Heart right ventricle (tissue), 16 donors: ENCODE results near the gene IARS2. TPM values are rescaled to one million over a fixed set of nuclear protein-coding genes. Genes with fewer than 3 reads are reported as not detected.
A peak's percentile ranks its signal among the peaks of the same experiment; 100 is the strongest.

Source experiments
- ATAC-seq, 8 donors: fragments of 200-7000 bp; cut with Tn5 transposase; one replicate each; pipeline ENCODE4 v1.9.1; 2020; ENCODE audit warnings: mild to moderate bottlenecking in 8 of 8, moderate library complexity in 8 of 8, moderate number of reproducible peaks in 1 of 8
- DNase-seq, 2 donors: peaks; one replicate each; pipeline ENCODE4 v3.0.0-alpha.2; 2020
- H3K27ac ChIP-seq, 10 donors: fragments of 200-600 bp; sonication (generic) in 2 of 10; one replicate each; pipeline versions ENCODE4 v1.5.0 to v1.8.0; 2020 to 2022; ENCODE audit warnings: mild to moderate bottlenecking in 3 of 10
- H3K27me3 ChIP-seq, 7 donors: fragments of 200-600 bp; one replicate each; pipeline ENCODE4 v1.8.0; 2021 to 2022; ENCODE audit warnings: mild to moderate bottlenecking in 2 of 7
- H3K36me3 ChIP-seq, 9 donors: fragments of 200-600 bp; sonication (generic) in 1 of 9; one replicate each; pipeline versions ENCODE4 v1.5.0 to v1.8.0; 2020 to 2022; ENCODE audit warnings: mild to moderate bottlenecking in 2 of 9
- H3K4me1 ChIP-seq, 9 donors: fragments of 200-600 bp; sonication (generic) in 1 of 9; one replicate each; pipeline versions ENCODE4 v1.5.0 to v1.8.0; 2020 to 2022; ENCODE audit warnings: mild to moderate bottlenecking in 4 of 9
- H3K4me3 ChIP-seq, 10 donors: fragments of 200-600 bp; sonication (generic) in 2 of 10; one replicate each; pipeline versions ENCODE4 v1.5.0 to v1.8.0; 2020 to 2022; ENCODE audit warnings: mild to moderate bottlenecking in 7 of 10, moderate library complexity in 2 of 10
- H3K9me3 ChIP-seq, 11 donors: fragments of 200-600 bp in 10 of 11; sonication (generic) in 2 of 11; one replicate each; pipeline versions ENCODE4 v1.5.0 to v1.8.0; 2013 to 2022; ENCODE audit warnings: mild to moderate bottlenecking in 2 of 11, control low read depth in 1 of 11, moderate library complexity in 1 of 11
- WGBS, 2 donors: extraction: QIAGEN DNeasy Blood & Tissue Kit; methylation state at CpG; one replicate each; pipeline ENCODE4 v1.1.7; 2013; ENCODE audit warnings: inconsistent platforms in 1 of 2; 5-methylcytosine and 5-hydroxymethylcytosine counted together
- intact Hi-C, 10 donors: fragments of 100-400 bp; cut with DNase I; formaldehyde crosslinking; loops; one replicate each; pipeline versions ENCODE4 v1.11.1 to v1.14.2; 2022
- polyA plus RNA-seq, 2 donors: library from polyadenylated mRNA; stranded (reverse); fragments of 200-250 nt; gene quantifications; one replicate each; pipeline ENCODE4 v1.2.3, GENCODE V29; 2013
- total RNA-seq, 10 donors: library from RNA; stranded (reverse); fragmentation: NEBNext Ultra II Directional in 3 of 10; extraction: Animal tissue kit (Norgen Biotek cat#: 25700) in 3 of 10; gene quantifications; one replicate each; pipeline versions ENCODE4 v1.2.1 to v1.2.4, GENCODE V29; 2021 to 2023
- TF ChIP-seq, protein P1 (sequence below), 9 donors: fragments of 200-600 bp; sonication (generic) in 2 of 9; IDR thresholded peaks; one replicate each; pipeline versions ENCODE4 v1.5.0 to v1.8.0; 2021 to 2022; ENCODE audit warnings: antibody characterized with exemption in 9 of 9, mild to moderate bottlenecking in 5 of 9, moderate library complexity in 1 of 9
- donor health status: Arrhythmogenic right ventricular cardiomyopathy.
- donor health status: ischemic (EF 13 %, LVEDD 7.1; RV severe dilation, severe dysfunction).
- donor health status: healthy with polysubstance abuse.
- donor health status: DM: no; HTN: yes; CAD: no.
- donor health status: DM: no; HTN: no; CAD: no.
- donor health status: ischemic (EF 25% LVEDD 6.9; RV normal size, moderate dysfunction).
- donor health status: ischemic (EF 25% LVEDD 5.7; RV mildly dilated, moderate dysfunction).
- donor health status: healthy.
- donor health status: DM: yes; HTN: yes; CAD: no.
- donor health status: Ischemic cardiomyopathy.
- donor health status: ischemic (EF 35%, LVEDD 5.7; RV mildly dilated, moderate dysfunction).
- donor health status: nonischemic (EF 11% LVEDD 7.7; RV severe dilation, severe dysfunction).
- donor health status: DM: yes; HTN: yes; CAD: no.
- donor health status: PGD.
- donor health status: ischemic (EF 29% LVEDD 5.4; RV normal size, mild dysfunction).
- donor health status: nonischemic (EF 23%, LVEDD 6.1; RV moderate dilation, normal function).

Gene IARS2
- total and polyA plus RNA-seq, 12 donors, result 12.1 to 91.9 (median 80.1) TPM

DNA sequence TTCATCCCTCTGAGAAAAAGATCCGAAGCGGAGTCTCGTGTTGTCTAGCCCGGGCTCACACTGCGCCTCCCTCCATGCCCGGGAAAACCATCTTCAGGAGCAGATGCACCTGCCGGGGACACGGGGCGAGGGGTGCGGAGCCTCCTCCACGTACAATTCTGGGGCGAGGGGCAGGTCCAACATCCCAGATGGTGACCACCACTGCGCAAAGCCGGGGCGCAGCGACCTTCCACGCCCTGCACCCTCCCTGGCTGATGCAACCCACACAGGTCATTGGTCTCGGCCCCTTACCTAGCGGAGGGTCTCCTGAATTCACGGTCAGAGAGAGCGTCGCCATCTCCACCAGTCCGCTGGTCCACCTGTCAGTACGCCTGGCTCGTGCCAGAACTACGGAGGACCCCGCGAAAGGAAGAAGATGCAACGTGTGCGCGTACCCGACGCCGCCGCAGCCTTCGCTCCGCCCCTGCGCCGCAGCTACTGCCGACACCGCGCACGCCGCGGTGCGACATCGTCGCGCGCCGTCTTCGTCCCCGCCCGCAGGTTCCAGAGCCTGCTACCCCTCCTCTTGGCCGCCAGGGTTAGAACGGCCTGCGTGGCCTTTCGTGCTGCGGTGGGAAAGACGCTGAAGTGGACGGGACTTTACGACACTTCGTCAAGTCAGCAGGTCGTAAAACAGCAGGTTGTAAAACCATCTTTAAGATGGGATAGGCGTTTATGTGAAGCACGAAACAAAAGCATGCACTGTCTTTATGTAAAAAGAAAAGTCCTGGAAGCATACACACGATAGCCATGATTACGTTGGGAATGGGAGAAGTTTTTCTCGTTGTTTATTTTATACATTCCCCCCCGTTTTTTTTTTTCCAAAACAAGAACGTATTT lies 47.6 kb upstream of the IARS2 start, which contains the start of gene EPRS1:
EPRS1 (minus strand) TSS at position 454 of the 879 bp plus-strand sequence; CDS start at position 337, 117 bp downstream.
- no peaks in the 10 kb centered on the region for H3K27me3 ChIP-seq
- WGBS, 2 donors, result 0% methylated on average over 71 of the region's 71 CpGs
- H3K4me3 ChIP-seq, result peak within 1 kb of the TSS; percentile 63 to 98 (median 78)
- H3K4me1 ChIP-seq, result peaks cover 0 to 33% (median 16%) of the 10 kb centered on the region in 9 donors
- ATAC-seq (peak; percentile 99 to 100 (median 99)), DNase-seq (peak; percentile 93 to 95)
- intact Hi-C loops, result loop anchor here in 2 of 10 donors (5.0 kb wide), 1 partner anchor 41 kb away; the partner anchor contains the start of gene BPNT1 (in 2 of the 2)
- H3K9me3 ChIP-seq, result no peaks in the 10 kb centered on the region
- peak within 1 kb of the TSS; percentile 47 to 89 (median 82) for H3K27ac ChIP-seq
- peaks cover 0 to 14% (median 0%) of the 10 kb centered on the region in 9 donors for H3K36me3 ChIP-seq
- TF ChIP-seq, protein P1, sequence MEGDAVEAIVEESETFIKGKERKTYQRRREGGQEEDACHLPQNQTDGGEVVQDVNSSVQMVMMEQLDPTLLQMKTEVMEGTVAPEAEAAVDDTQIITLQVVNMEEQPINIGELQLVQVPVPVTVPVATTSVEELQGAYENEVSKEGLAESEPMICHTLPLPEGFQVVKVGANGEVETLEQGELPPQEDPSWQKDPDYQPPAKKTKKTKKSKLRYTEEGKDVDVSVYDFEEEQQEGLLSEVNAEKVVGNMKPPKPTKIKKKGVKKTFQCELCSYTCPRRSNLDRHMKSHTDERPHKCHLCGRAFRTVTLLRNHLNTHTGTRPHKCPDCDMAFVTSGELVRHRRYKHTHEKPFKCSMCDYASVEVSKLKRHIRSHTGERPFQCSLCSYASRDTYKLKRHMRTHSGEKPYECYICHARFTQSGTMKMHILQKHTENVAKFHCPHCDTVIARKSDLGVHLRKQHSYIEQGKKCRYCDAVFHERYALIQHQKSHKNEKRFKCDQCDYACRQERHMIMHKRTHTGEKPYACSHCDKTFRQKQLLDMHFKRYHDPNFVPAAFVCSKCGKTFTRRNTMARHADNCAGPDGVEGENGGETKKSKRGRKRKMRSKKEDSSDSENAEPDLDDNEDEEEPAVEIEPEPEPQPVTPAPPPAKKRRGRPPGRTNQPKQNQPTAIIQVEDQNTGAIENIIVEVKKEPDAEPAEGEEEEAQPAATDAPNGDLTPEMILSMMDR (IDR thresholded peaks at IDR 0.05), result peak; percentile 59 to 88 (median 80)

DNA sequence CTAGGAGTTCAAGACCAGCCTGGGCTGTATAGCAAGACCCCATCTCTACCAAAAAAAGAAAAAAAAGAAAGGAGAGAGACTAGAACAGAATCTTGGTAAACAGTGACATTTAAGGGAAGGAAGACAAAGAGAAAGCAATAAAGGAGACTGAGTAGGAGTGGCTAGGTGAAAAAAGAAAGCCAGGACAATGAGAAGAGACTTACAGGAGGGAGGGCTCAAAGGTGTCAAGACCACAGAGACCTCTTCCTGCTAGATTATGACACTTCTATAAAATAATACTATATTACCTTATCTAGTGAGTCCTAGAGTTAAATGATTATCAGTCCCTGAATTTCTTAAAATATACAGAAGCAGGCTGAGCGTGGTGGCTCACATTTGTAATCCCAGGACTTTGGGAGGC lies 37.6 kb upstream of the IARS2 start:
- H3K9me3 ChIP-seq, result no peaks in the 10 kb centered on the region
- H3K4me3 ChIP-seq, result no peak overlapping the region
- TF ChIP-seq, protein P1 (IDR thresholded peaks at IDR 0.05), result no peak
- H3K4me1 ChIP-seq, result no peaks in the 10 kb centered on the region
- H3K27ac ChIP-seq, result no peak overlapping the region
- H3K27me3 ChIP-seq, result no peaks in the 10 kb centered on the region
- DNase-seq (no peak), ATAC-seq (no peak)
- intact Hi-C loops, result no loop called here
- WGBS, 2 donors, result 90 to 96% methylated on average over 1 of the region's 1 CpG
- H3K36me3 ChIP-seq, result peaks cover 0 to 57% (median 8%) of the 10 kb centered on the region in 9 donors

DNA sequence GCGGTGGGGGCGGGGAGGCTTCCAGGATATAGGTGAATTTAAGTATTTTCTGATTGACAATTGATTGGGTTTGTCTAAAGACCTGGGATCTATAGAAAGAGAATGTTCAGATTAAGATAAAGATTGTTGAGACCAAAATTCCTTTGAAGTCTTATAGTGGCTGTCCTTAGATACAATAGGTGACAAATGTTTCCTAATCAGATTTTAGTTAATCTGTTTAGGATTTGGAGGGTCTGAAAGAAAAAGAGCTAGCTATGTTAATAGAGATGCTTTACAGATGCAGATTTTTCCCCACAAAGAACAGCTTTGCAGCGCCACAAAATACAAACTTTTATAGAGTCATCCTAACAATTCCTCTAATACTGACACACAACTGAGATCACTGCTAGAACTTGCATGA lies 33.1 kb upstream of the IARS2 start:
- H3K4me3 ChIP-seq, result no peak overlapping the region
- no peak overlapping the region for H3K27ac ChIP-seq
- peaks cover 0 to 94% (median 19%) of the 10 kb centered on the region in 9 donors for H3K36me3 ChIP-seq
- H3K27me3 ChIP-seq, result no peaks in the 10 kb centered on the region
- no peaks in the 10 kb centered on the region for H3K9me3 ChIP-seq
- intact Hi-C loops, result loop anchor here in 1 of 10 donors (1.0 kb wide), 1 partner anchor 28 kb away; no protein-coding TSS in a partner anchor
- no peaks in the 10 kb centered on the region for H3K4me1 ChIP-seq
- TF ChIP-seq, protein P1 (IDR thresholded peaks at IDR 0.05), result no peak
- ATAC-seq (no peak), DNase-seq (no peak)
- WGBS, 2 donors, result 93 to 98% methylated on average over 3 of the region's 3 CpGs

DNA sequence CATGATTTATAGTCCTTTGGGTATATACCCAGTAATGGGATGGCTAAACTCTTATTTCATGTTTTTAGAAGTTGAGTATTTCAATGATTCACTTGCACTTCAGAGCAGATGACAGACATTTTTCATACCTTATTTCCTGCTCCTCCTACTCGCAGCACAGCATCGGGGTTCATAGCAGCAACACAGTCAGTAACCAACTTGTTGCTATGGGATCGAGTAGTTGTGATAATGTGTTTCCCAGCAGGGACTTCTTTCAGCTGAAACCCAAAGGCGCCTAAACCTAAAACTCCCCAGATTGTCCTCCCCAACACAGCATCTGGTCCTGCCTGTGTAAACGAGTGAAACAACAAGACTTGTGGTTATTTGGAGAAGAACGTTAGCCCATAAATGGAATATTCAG lies 31.3 kb upstream of the IARS2 start:
- no peaks in the 10 kb centered on the region for H3K4me1 ChIP-seq
- H3K27me3 ChIP-seq, result no peaks in the 10 kb centered on the region
- H3K9me3 ChIP-seq, result no peaks in the 10 kb centered on the region
- ATAC-seq, result no peak
- H3K27ac ChIP-seq, result no peak overlapping the region
- H3K36me3 ChIP-seq, result peaks cover 0 to 97% (median 32%) of the 10 kb centered on the region in 9 donors
- TF ChIP-seq, protein P1 (IDR thresholded peaks at IDR 0.05), result no peak
- WGBS, 2 donors, result 97% methylated on average over 6 of the region's 6 CpGs
- H3K4me3 ChIP-seq, result no peak overlapping the region
- DNase-seq, result no peak
- intact Hi-C loops, result no loop called here
